ENCODE measurements around the gene ANKRD27. TPM values are rescaled to one million over a fixed set of nuclear protein-coding genes. Genes with fewer than 3 reads are reported as not detected.
"Not testable (repeated sequence)": the region's sequence is repeated elsewhere in the genome, so short reads cannot be mapped to it uniquely, and the experiment has no call there.

ANKRD27 gene
- total RNA-seq, 2 experiments from 2014 or later, result 44.8 to 47.3 TPM

DNA sequence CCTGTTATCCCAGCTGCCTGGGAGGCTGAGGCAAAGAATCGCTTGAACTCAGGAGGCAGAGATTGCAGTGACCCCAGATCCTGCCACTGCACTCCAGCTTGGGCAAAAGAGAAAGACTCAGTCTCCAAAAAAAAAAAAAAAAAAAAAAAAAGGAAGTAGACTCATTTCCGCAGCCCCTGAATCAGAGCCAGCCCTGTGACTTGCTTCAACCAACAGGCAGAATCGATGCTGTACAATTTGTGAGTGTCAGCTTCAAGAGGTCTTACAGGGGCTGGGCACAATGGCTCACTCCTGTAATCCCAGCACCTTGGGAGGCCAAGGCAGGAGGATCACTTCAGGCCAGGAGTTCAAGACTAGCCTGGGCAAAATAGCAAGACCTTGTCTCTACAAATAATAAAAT, 12.8 kb downstream of the ANKRD27 start:
- ChIA-PET CTCF (interaction anchor here (0.7 kb wide), 1 partner anchor 437 kb away, joined by 4 read pairs; no protein-coding TSS in a partner anchor), POLR2A (no interaction called here)

DNA sequence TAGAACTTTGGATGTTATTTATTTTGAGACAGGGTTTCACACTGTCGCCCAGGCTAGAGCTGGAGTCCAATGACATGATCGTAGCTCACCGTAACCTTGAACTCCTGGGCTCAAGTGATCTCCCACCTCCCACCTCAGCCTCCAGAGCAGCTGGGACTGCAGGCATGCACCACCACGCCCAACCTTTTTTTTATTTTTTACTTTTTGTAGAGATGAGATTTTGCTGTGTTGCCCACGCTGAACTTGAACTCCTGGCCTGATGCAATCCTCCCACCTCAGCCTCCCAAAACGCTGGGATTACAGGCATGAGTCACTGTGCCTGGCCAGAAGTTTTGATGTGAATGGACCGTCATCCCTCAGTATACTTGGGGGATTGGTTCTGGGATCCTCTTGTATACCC, 13.7 kb downstream of the ANKRD27 start:
- POLR2A ChIA-PET, result no interaction called here
- CTCF ChIA-PET, result no interaction called here

DNA sequence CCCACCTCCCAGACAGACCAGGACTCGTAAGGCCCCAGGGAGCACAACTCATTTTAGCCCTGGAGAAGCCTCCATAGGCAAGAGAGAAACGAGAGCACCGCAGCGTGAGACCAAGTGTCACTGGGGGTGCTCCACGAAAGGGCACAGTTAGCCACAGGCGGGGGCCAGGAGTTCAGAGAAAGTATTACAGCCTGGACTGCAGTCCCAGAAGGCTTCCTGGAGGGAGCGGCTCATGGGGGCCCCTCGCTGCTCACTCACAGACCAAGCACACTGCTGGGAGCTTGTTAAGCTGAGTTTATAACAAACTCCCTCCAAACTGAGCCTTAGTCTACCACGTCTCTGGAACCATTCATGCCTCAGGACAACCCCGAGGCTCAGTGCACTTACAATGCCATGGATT, 16.5 kb downstream of the ANKRD27 start:
- CTCF ChIA-PET, result no interaction called here
- POLR2A ChIA-PET, result no interaction called here

DNA sequence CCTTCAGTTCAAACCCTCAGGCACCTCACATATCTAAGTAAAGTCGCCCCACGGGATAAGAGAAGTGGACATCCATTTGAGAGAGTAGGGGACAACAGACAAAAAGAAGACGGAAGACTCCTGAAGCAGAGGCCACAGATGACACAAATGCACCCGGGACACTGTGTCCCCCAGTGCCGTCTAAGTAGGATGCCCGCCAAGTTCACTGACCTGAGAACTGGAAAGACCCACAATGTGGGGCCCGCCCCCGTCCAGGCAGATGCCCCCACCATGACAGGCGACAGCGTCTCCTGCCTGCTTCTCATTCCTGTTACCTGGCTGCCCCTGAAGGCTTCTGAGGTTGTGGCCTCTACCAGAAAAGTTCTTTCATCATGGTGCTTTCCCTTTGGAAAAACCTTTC, 16.9 kb downstream of the ANKRD27 start:
- ChIA-PET CTCF (no interaction called here), POLR2A (no interaction called here)

DNA sequence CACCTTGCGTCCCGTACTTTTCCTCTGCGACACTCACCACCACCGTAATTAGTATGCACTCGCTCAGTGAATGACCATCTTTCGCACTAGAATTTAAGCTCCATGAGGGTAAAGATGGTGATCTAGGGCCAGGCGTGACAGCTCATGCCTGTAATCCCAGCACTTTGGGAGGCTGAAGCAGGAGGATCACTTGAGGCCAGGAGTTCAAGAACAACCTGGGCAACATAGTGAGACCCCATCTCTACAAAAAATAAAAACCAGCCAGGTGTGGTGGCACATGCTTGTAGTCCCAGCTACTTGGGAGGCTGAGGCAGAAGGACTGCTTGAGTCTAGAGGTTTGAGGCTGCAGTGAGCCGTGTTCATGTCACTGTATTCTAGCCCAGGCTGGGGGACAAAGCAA, 18.6 kb downstream of the ANKRD27 start:
- CTCF ChIA-PET, result interaction anchor here (0.7 kb wide), 1 partner anchor 131 kb away, joined by 4 read pairs; no protein-coding TSS in a partner anchor
- POLR2A ChIA-PET, result not testable (repeated sequence)

DNA sequence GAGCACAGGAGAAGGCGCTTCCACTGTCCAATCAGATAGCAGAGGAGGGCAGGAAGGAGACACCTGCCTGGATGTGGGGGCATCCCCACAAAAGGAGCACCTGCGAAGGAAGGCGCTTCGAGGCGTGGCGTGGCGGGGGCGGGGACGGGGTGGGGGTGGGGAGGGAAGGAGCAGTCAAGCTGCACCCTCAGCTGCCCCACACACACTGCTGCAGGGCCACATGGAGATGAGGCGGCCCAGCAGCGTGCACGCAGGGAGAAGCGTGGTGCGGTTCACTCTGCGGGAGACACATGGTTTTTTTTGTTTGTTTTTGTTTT, 21.4 kb downstream of the ANKRD27 start:
- POLR2A ChIA-PET, result no interaction called here
- CTCF ChIA-PET, result no interaction called here

DNA sequence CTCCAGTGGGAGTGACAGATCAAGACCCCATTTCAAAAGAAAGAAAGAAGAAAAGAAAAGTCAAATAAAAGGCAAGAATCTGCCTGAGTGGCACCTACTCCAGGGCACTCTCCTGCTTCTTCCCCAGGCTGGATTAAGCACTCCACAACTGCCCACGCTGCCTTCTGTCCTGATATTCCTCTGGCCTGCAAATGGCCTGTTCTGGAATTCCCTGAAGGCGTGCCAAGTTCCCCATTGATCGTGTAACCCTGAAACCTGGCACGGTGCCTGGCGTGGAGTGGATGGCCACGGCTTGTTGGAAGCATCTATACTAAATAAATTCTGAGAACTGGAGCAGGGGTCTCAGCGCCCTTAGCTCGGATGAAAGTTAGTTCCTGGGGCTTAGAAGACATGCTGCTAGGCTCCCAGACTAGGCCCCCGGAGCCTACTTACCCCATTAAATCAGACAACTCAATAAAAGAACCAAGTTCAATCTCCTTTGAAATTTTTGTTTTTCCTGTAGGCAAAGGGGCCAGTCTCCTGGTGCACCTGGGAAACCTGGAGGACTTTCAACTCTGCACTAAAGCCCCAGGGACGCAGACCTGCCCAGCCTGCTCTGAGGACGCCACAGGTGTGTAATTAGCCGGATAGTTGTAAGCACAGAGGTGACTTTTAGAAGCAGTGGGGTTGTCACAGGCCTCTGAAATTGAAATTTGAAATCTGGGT, 21.9 kb downstream of the ANKRD27 start:
- CTCF ChIA-PET, result no interaction called here
- POLR2A ChIA-PET, result no interaction called here

DNA sequence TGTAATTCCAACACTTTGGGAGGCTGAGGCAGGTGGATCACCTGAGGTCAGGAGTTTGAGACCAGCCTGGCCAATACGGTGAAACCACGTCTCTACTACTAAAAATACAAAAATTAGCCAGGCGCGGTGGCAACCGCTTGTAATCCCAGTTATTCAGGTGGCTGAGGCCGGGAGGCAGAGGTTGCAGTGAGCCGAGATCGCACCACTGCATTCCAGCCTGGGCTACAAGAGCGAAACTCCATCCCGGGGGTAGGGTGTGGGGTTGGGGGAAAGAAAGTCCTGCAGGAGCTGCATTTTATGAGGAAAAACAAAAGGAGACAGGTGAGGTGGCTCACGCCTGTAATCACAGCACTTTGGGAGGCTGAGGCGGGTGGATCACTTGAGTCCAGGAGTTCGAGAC, 22.6 kb downstream of the ANKRD27 start:
- POLR2A ChIA-PET, CTCF ChIA-PET: not testable (repeated sequence)

DNA sequence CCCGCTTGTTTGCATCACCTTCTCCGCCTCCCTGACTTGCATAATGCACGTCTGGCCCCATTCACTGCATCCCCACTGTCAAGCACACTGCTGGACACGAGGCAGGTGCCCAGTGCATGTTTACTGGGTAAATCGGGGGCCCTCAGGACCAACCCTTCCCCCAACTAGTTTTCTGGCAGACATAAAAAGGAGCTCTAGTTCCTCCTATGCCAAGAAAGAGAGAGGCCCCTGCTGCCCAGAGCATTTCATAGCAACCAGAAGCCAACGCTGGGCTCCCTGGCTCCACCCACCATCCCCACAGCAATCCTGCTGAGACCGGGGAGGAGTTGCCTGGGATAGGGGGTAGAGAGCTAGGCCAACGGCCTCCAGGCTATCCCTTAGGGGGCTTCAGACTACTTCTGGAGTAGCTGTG, 23.2 kb downstream of the ANKRD27 start:
- CTCF ChIA-PET, result no interaction called here
- POLR2A ChIA-PET, result no interaction called here

DNA sequence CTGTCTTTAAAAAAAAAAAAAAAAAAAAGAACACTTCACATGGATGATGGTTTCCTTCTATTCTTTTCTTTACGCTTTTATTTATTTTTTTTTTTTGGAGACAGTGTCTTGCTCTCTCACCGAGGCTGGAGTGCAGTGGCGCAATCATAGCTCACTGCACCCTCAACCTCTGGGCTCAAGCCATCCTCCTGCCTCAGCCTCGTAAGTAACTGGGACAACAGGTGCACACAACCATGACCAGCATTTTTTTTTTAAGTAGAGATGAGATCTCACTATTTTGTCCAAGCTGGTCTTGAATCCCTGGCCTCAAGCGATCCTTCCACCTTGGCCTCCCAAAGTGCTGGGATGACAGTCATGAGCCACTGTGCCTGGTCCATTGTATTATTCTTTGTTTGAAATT, 24.3 kb downstream of the ANKRD27 start:
- POLR2A ChIA-PET, result no interaction called here
- CTCF ChIA-PET, result interaction anchor here (0.7 kb wide), 2 partner anchors 111 to 313 kb away, joined by 4 to 6 read pairs; no protein-coding TSS in a partner anchor

DNA sequence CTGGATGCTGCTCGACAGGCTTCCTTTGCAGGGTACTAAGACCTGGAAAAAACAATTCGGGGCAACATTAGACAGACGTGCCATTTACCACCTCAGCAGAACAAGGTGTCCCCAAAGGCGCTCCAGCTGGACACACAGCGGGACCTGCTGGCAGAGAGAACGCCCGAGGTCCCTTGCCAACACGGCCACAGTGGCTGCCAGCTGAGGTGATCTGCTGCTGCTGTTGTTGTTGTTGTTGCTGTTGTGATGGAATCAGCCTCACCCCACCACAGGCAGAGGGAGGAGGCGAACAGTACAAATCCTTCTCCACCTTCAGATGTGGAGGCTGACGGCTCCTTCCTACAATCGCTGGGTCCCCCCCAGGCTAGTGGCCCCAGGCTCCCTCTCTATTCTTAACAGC, 25.2 kb downstream of the ANKRD27 start:
- ChIA-PET CTCF (interaction anchor here (0.7 kb wide), 1 partner anchor 314 kb away, joined by 6 read pairs; no protein-coding TSS in a partner anchor), POLR2A (no interaction called here)

DNA sequence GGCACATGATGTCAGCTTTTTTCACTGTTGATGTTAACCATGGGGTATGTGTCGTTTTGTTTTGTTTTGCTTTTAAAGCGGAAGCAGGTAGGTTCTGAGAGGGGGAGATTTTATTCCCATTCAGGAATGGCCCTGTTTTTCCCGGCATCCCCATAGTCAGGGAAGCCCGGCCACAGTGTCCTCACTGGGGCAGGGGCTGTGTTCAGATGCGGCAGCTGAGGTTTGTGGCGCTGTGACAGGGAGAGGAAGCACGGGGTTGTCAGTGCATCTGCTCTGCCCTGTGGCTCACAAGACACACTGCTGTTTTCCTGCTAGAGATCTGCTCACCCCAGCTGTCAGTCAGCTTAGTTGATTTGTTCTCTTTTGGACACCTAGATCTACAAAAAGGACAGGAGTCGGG, 27.6 kb downstream of the ANKRD27 start:
- POLR2A ChIA-PET, result no interaction called here
- CTCF ChIA-PET, result interaction anchor here (1.2 to 1.4 kb wide), 2 partner anchors 52 to 290 kb away, joined by 3 to 4 read pairs; no protein-coding TSS in a partner anchor

DNA sequence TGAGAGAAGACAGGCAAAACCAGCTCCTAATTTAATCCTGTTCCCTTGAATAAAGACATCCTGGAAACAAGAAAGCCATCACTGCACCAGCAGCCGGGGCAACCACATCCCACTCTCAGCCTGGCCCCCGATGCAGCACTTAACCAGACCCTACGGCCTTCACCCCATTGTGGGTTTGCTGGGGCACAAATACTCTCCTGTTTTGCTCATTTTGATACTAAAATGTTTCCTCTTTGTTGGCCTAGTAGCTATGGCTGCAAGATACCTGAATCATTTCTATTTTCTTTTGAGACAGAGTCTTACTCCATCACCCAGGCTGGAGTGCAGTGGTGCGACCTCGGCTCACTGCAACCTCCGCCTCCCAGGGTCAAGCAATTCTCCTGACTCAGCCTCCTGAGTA, 28.4 kb downstream of the ANKRD27 start:
- POLR2A ChIA-PET, result no interaction called here
- CTCF ChIA-PET, result interaction anchor here (1.4 kb wide), 1 partner anchor 51 kb away, joined by 4 read pairs; no protein-coding TSS in a partner anchor

DNA sequence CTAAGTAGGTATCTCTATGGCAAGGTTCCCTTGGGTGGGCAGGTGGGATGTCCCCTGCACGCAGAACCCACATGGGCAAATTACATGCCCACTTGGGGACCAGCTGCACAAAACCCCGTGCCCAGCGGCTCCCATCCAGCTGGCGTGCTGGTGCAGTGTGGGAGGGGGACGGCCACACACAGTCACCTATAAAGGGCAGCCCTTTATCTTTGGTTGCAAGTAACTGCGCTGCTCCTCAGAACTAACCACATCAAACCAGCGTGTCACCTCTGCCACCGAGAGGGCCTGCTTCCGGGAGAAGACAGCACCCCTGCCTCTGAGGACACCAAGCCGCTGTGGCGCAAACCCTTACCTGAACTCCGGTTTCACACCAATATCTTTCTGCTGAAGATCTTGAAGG, 32.2 kb downstream of the ANKRD27 start:
- ChIA-PET POLR2A (no interaction called here), CTCF (no interaction called here)

DNA sequence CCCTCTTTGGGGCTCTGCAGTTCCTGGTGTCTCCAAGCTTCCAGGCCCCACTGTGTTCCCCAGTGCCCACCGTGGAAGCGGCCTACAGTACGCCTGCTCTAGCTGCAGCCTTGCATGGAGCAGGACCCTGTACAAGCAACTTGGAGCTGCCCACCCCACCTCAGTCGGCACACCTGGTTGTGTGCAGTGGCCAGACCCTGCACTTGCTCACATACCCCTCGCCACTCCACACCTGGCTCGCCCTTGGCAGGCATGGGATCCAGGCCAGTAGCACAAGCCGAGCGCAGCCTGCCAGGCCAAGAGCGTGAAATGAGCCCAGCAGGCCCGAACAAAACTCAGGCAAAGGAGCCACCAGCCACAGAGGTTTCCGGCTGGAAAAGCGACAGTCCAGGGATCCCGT, 36.4 kb downstream of the ANKRD27 start:
- CTCF ChIA-PET, result no interaction called here
- POLR2A ChIA-PET, result no interaction called here

DNA sequence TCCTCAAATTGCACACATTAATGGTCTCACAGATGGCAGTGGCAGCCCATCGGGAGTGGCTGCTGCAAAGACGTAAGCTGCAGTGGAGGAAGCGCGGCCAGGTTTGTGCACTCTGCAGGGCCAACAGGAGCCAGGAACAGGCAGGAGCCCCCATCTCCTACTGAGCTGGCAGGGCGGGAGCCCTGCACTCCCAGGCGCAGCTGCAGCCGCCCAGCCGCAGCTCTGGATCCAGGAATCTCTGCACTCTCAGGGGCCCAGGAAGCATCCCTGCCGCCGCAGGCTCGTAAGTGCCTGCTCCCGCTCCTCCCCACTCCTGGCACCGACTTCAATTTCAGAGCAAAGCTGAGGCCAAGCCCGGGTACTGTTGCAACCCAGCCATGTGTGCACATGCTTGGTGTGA, 37.5 kb downstream of the ANKRD27 start:
- CTCF ChIA-PET, result no interaction called here

DNA sequence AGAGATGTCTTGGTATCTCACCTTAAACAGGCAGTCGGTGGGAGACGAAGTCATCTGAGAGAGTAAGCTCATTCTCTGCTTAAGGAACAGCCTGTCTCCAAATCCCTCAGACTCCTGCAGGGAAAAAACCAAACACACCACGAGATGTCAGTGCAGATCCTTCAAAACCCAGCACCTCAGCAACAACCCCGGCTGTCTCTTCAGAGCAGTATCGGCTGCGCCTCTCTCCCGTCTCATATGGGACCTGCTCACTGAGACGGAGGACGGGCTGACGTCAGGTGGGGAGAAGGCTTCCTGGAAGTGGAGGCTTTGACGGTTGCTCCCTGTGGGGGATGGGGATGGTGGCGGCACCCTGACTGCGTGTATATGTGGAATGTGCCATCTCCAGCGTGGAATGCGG, 43.6 kb downstream of the ANKRD27 start:
- ChIA-PET POLR2A (no interaction called here), CTCF (no interaction called here)

More for the DNA sequence above, 37.5 kb downstream of the ANKRD27 start:
- POLR2A ChIA-PET, result no interaction called here

DNA sequence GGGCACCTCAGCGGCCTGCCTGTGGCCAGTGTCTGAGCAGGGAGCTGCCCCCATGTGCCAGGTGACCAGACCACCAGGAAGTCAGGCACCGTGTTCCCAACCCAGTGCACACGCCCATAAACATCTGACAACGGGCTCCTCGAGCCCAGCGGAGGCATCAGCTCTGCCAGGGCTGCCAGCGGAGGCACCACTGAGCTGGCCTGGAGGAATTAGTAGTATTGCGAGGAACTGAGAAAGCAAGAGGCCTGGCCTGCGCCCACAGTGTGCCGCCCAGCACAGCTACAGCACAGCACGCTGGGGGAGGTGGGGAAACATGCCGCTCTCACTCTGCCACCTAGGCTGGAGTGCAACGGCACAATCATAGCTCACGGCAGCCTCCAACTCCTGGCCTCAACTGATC, 44.6 kb downstream of the ANKRD27 start:
- CTCF ChIA-PET, result no interaction called here

DNA sequence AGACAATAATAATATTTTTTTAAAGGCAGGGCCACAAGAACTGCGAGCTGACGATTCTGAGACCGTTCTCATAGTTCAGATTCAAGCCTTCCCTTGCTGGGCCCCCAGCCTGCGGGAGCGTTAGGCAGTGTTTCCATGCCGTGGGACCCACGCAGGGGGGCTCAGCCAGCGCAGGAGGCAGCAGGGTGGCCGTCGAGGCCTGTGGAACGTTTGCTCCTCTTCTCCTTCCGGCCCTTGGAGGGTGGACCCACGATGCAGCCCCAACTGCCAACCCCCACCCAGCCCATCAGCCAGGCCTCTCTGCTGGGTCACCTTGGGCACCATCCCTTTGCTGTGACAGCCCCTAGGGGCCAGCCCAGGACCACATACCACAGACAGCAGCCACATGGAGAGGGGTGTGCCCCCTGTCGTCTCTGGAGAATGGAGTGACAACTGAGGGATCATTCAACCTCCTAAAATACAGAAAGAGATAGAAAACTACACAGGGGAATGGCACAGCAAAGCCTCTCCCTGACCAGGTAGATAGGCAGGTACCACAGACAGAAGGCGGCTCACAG, 47.2 kb downstream of the ANKRD27 start:
- ChIA-PET POLR2A (no interaction called here), CTCF (no interaction called here)

More for the DNA sequence above, 44.6 kb downstream of the ANKRD27 start:
- POLR2A ChIA-PET, result interaction anchor here (0.6 kb wide), 1 partner anchor 59 kb away, joined by 3 read pairs; no protein-coding TSS in a partner anchor

DNA sequence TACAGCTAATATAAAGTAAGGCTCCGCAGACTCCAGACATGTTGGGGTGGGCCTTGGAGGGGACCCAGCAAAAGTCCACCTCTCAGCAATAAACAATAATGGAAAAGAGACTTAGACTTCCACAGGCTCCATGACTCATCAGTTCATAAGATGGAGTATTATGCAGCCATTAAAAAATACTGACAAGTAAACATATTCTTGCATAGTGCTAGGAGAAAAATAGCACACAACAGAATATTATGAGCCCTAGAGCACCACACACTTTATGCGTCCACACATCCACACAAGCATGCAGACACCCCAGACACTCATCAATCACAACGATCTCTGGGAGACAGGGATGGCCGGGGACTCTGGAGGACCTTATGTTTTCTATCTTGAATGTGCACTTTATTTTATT, 48.0 kb downstream of the ANKRD27 start:
- CTCF ChIA-PET, result no interaction called here
- POLR2A ChIA-PET, result no interaction called here

DNA sequence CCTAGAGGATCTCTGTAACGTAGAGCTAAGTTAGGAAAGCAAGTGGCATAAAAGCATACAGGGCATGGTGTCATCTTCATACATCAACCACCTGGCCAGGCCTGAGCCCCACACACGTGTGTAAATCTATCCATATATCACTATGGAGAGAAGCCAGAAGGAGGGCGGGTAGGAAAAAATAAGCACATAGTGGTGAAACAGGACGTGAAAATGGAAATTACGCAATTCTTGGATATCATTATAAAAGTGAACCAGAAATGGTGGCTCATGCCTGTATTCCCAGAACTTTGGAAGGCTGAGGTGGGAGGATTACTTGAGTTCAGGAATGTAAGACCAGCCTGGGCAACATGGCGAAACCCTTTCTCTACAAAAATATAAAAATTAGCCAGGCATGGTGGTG, 50.6 kb downstream of the ANKRD27 start:
- ChIA-PET POLR2A (no interaction called here), CTCF (interaction anchor here (1.0 kb wide), 1 partner anchor 480 kb away, joined by 3 read pairs; no protein-coding TSS in a partner anchor)

DNA sequence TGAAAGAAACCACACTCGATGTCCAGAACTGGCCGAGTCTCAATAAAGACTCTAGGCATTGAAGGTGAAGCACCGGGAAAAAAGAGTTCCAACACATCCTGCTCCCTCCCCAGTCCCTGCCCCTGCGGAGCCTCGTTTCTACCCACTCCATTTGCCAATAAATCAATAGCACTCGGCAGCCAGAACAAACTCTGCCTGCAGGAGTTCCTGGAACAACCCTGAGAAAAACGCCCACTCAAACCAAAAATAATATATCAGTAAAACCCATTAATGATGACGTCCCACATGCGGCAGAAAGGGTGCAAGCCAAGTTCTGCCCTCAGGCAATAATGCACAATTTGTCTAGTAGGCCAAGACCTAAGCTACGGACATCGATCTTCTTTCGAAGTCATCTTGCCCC, 53.0 kb downstream of the ANKRD27 start:
- CTCF ChIA-PET, result no interaction called here
- POLR2A ChIA-PET, result no interaction called here

All from activated CD8-positive, alpha-beta memory T cell treated with anti-CD3 and anti-CD28 coated beads for 36 hours (primary cell).